GM23338 (cell line): Measurements from ENCODE around the gene ANKRD17. TPM values are rescaled to one million over a fixed set of nuclear protein-coding genes. Genes with fewer than 3 reads are reported as not detected.

Experiments used
- ATAC-seq: fragments of 200-7000 bp; cut with Tn5 transposase; 3 replicates; pipeline ENCODE4 v1.9.1; 2020
- DNase-seq: peaks from one replicate; pipeline ENCODE4 v3.0.0-alpha.2; 2015; ENCODE audit warnings: low spot score
- H2AFZ ChIP-seq: fragments of 200-600 bp; sonication (generic); 2 replicates; pipeline ENCODE4 v1.8.0; 2016; ENCODE audit warnings: antibody characterized with exemption, mild to moderate bottlenecking, moderate library complexity
- H3F3A ChIP-seq: fragments of 200-600 bp; sonication (generic); replicated peaks from 2 replicates; pipeline ENCODE4 v1.8.0; 2017; ENCODE audit warnings: antibody characterized with exemption, mixed run types, low read depth
- H3K27ac ChIP-seq: fragments of 200-600 bp; sonication (generic); 2 replicates; pipeline ENCODE4 v1.6.1; 2016; ENCODE audit warnings: low read depth
- H3K27me3 ChIP-seq: fragments of 200-600 bp; sonication (generic); 2 replicates; pipeline ENCODE4 v1.8.0; 2016; ENCODE audit warnings: mild to moderate bottlenecking, mixed run types, moderate library complexity; ENCODE audit not compliant: insufficient read depth
- H3K36me3 ChIP-seq: fragments of 200-600 bp; sonication (generic); 2 replicates; pipeline ENCODE4 v1.8.0; 2016; ENCODE audit warnings: mild to moderate bottlenecking; ENCODE audit not compliant: insufficient read depth
- H3K4me1 ChIP-seq: fragments of 200-600 bp; sonication (generic); 2 replicates; pipeline ENCODE4 v1.8.0; 2016; ENCODE audit warnings: mild to moderate bottlenecking, moderate library complexity; ENCODE audit not compliant: insufficient read depth
- H3K4me2 ChIP-seq: fragments of 200-600 bp; sonication (generic); 2 replicates; pipeline ENCODE4 v1.7.1; 2017; ENCODE audit warnings: mixed run types
- H3K4me3 ChIP-seq: fragments of 200-600 bp; sonication (generic); 2 replicates; pipeline ENCODE4 v1.6.1; 2016; ENCODE audit warnings: mixed run types
- H3K79me2 ChIP-seq: fragments of 200-600 bp; sonication (generic); replicated peaks from 2 replicates; pipeline ENCODE4 v1.8.0; 2017; ENCODE audit warnings: mild to moderate bottlenecking; ENCODE audit not compliant: insufficient read depth
- H3K9me2 ChIP-seq: fragments of 200-600 bp; sonication (generic); 2 replicates; pipeline ENCODE4 v1.8.0; 2017; ENCODE audit not compliant: insufficient read depth
- H4K20me1 ChIP-seq: fragments of 200-600 bp; sonication (generic); replicated peaks from 2 replicates; pipeline ENCODE4 v1.8.0; 2017; ENCODE audit warnings: mild to moderate bottlenecking; ENCODE audit not compliant: insufficient read depth
- H3K27ac Mint-ChIP-seq: 2 replicates; pipeline ENCODE4 v1.8.0; 2020; ENCODE audit warnings: inconsistent platforms, mild to moderate bottlenecking, moderate library complexity, mixed read lengths
- H3K27me3 Mint-ChIP-seq: 3 replicates; pipeline ENCODE4 v1.8.0; 2022; ENCODE audit warnings: low read depth, mild to moderate bottlenecking, moderate library complexity, mixed read lengths, inconsistent platforms; ENCODE audit not compliant: insufficient read depth, poor library complexity
- H3K36me3 Mint-ChIP-seq: 3 replicates; pipeline ENCODE4 v1.8.0; 2021; ENCODE audit warnings: low read depth, mild to moderate bottlenecking, inconsistent platforms, moderate library complexity, mixed read lengths
- H3K4me1 Mint-ChIP-seq: 3 replicates; pipeline ENCODE4 v1.8.0; 2020; ENCODE audit warnings: mild to moderate bottlenecking, inconsistent platforms, mixed read lengths
- H3K4me3 Mint-ChIP-seq: 3 replicates; pipeline ENCODE4 v1.8.0; 2021; ENCODE audit warnings: moderate library complexity, mild to moderate bottlenecking, inconsistent platforms, mixed read lengths
- H3K9me3 Mint-ChIP-seq: 3 replicates; pipeline ENCODE4 v1.8.0; 2020; ENCODE audit warnings: moderate library complexity, mild to moderate bottlenecking, inconsistent platforms, mixed read lengths
- CREB1 ChIP-seq: fragments of 250-450 bp; sonication (Bioruptor Pico); IDR thresholded peaks from 2 replicates; pipeline ENCODE4 v1.5.0; 2020; ENCODE audit warnings: low read depth, mild to moderate bottlenecking, moderate library complexity
- CTCF ChIP-seq, 2 experiments: fragments of 200-600 bp in 1 of 2; sonication (generic) in 1 of 2; conservative IDR thresholded peaks; 2 replicates each; pipeline versions ENCODE4 v1.5.1 to v1.6.1; 2016 to 2017; ENCODE audit warnings: antibody characterized with exemption in 2 of 2, low read depth in 2 of 2, mild to moderate bottlenecking in 2 of 2, moderate library complexity in 1 of 2
- ETS1 ChIP-seq: IDR thresholded peaks from 2 replicates; pipeline ENCODE4 v1.6.1; 2016; ENCODE audit warnings: antibody characterized with exemption
- EZH2 ChIP-seq: fragments of 200-600 bp; sonication (generic); IDR thresholded peaks from one replicate; pipeline ENCODE4 v1.8.0; 2017; ENCODE audit warnings: antibody characterized with exemption, mild to moderate bottlenecking, low read depth; ENCODE audit not compliant: unreplicated experiment
- EZH2phosphoT487 ChIP-seq: fragments of 200-600 bp; sonication (generic); IDR thresholded peaks from one replicate; pipeline ENCODE4 v1.8.1; 2018; ENCODE audit warnings: antibody characterized with exemption; ENCODE audit not compliant: unreplicated experiment
- JUNB ChIP-seq: IDR thresholded peaks from one replicate; pipeline ENCODE4 v1.6.1; 2016; ENCODE audit warnings: antibody characterized with exemption; ENCODE audit not compliant: unreplicated experiment
- POLR2AphosphoS5 ChIP-seq: IDR thresholded peaks from 2 replicates; pipeline ENCODE4 v1.6.1; 2016; ENCODE audit warnings: antibody characterized with exemption, low read depth
- STAT1 ChIP-seq: IDR thresholded peaks from one replicate; pipeline ENCODE4 v1.6.1; 2016; ENCODE audit warnings: antibody characterized with exemption; ENCODE audit not compliant: unreplicated experiment
- ZNF331 ChIP-seq: fragments of 250-450 bp; sonication (Bioruptor Pico); IDR thresholded peaks from 2 replicates; pipeline ENCODE4 v1.5.0; 2020; ENCODE audit warnings: low read depth, mild to moderate bottlenecking, moderate library complexity
- ZNF462 ChIP-seq: fragments of 250-450 bp; sonication (Bioruptor Pico); IDR thresholded peaks from 2 replicates; pipeline ENCODE4 v1.5.0; 2020; ENCODE audit warnings: mild to moderate bottlenecking, moderate library complexity
- polyA plus RNA-seq: library from polyadenylated mRNA; unstranded; fragments of >200 nt; fragmentation: Nextera tagmentation; extraction: Ambion mirVana; gene quantifications from 2 replicates; pipeline ENCODE4 v1.2.1, GENCODE V29; 2016
- total RNA-seq: library from RNA; depleted of rRNA; stranded (reverse); fragments of >200 nt; shearing (Covaris generic); gene quantifications from 2 replicates; pipeline ENCODE4 v1.2.3, GENCODE V29; 2014

Gene ANKRD17
- total and polyA plus RNA-seq, 2 experiments from 2014 or later, result 41.9 to 85.3 TPM

GRCh38 chr4:73211968-73212367 lies 46.6 kb downstream of the ANKRD17 start (continued):
- TF ChIP-seq ZNF462 (CRISPR knock-in tag) (no peak), POLR2AphosphoS5 (no peak), ZNF331 (no peak), EZH2 (no peak)

GRCh38 chr4:73208376-73208775 lies 50.2 kb downstream of the ANKRD17 start:
- ATAC-seq (no peak), DNase-seq (no peak)
- H3K4me1 Mint-ChIP-seq, result peaks cover 9% of the 10 kb centered on the region; the same call in 2 of the 3 replicates
- no peaks in the 10 kb centered on the region for H3K27me3 Mint-ChIP-seq
- H3K27ac Mint-ChIP-seq, result no peak overlapping the region
- no peak overlapping the region for H3K4me2 ChIP-seq
- no peaks in the 10 kb centered on the region for H3K9me3 Mint-ChIP-seq
- H3K27me3 ChIP-seq, result no peaks in the 10 kb centered on the region
- peaks cover 100% of the 10 kb centered on the region for H3K79me2 ChIP-seq
- no peak overlapping the region for H3K27ac ChIP-seq
- no peak overlapping the region for H2AFZ ChIP-seq
- no peak overlapping the region for H3K4me3 Mint-ChIP-seq
- H4K20me1 ChIP-seq, result peaks cover 36% of the 10 kb centered on the region
- no peaks in the 10 kb centered on the region for H3K36me3 ChIP-seq
- H3K4me1 ChIP-seq, result no peaks in the 10 kb centered on the region; the same call in 1 of the 2 replicates
- H3K9me2 ChIP-seq, result no peaks in the 10 kb centered on the region
- H3F3A ChIP-seq, result no peaks in the 10 kb centered on the region
- H3K36me3 Mint-ChIP-seq, result peaks cover 14% of the 10 kb centered on the region; the same call in 2 of the 3 replicates
- no peak overlapping the region for H3K4me3 ChIP-seq
- no peak for TF ChIP-seq POLR2AphosphoS5
- TF ChIP-seq STAT1, result no peak
- no peak for TF ChIP-seq EZH2phosphoT487
- TF ChIP-seq EZH2, result no peak
- no peak for TF ChIP-seq CREB1 (CRISPR knock-in tag)
- no peak for TF ChIP-seq CTCF (conservative IDR thresholded peaks at IDR 0.05; ENCODE audit: low read depth in 2 of 2)
- TF ChIP-seq ZNF331, result no peak
- no peak for TF ChIP-seq ETS1
- no peak for TF ChIP-seq JUNB
